Gastrocnemius medialis (tissue), 4 donors: Measurements from ENCODE around the gene OPRM1. TPM values are rescaled to one million over a fixed set of nuclear protein-coding genes. Genes with fewer than 3 reads are reported as not detected.

ENCODE experiments used
- ATAC-seq, 2 donors: fragments of 150-250 bp; one replicate each; pipeline ENCODE4 v1.9.1; 2016
- DNase-seq, 2 donors: peaks; one replicate each; pipeline ENCODE4 v3.0.0-alpha.2; 2019
- H3K27ac ChIP-seq, 4 donors: fragments of 200-600 bp; sonication (generic); 1 replicate in 1 of 4; 2 replicates in 3 of 4; pipeline ENCODE4 v1.5.1; 2016 to 2018; ENCODE audit warnings: mild to moderate bottlenecking in 2 of 4, moderate library complexity in 1 of 4
- H3K27me3 ChIP-seq, 3 donors: fragments of 200-600 bp; sonication (generic) in 2 of 3; 1 replicate in 1 of 3; 2 replicates in 2 of 3; pipeline versions ENCODE4 v1.5.1 to v1.6.0; 2016 to 2019; ENCODE audit warnings: mild to moderate bottlenecking in 1 of 3, moderate library complexity in 1 of 3
- H3K36me3 ChIP-seq, 2 donors: fragments of 200-600 bp; sonication (generic) in 1 of 2; one replicate each; pipeline ENCODE4 v1.5.1; 2017 to 2018
- H3K4me1 ChIP-seq, 2 donors: fragments of 200-600 bp; sonication (generic) in 1 of 2; one replicate each; pipeline ENCODE4 v1.5.1; 2016 to 2017; ENCODE audit warnings: mild to moderate bottlenecking in 2 of 2
- H3K4me3 ChIP-seq, 4 donors: fragments of 200-600 bp; sonication (generic) in 3 of 4; 1 replicate in 1 of 4; 2 replicates in 3 of 4; pipeline ENCODE4 v1.5.1; 2016 to 2019; ENCODE audit warnings: mild to moderate bottlenecking in 2 of 4
- H3K9me3 ChIP-seq, 3 donors: fragments of 200-600 bp; sonication (generic) in 2 of 3; 1 replicate in 1 of 3; 2 replicates in 2 of 3; pipeline ENCODE4 v1.5.1; 2016 to 2019
- POLR2A ChIP-seq, 2 donors: fragments of 450-650 bp; IDR thresholded peaks; one replicate each; pipeline ENCODE4 v1.6.1; 2017; ENCODE audit warnings: antibody characterized with exemption in 2 of 2, mild to moderate bottlenecking in 2 of 2, moderate library complexity in 2 of 2
- in situ Hi-C, 4 donors: fragments of 200-750 bp; cut with MboI; loops; one replicate each; pipeline versions ENCODE4 v1.15.0 to v1.8.0; 2017; ENCODE audit warnings: low sequenced_read_pairs in 4 of 4
- intact Hi-C: fragments of 100-400 bp; cut with DNase I; formaldehyde crosslinking; loops from one replicate; pipeline ENCODE4 v1.15.1; 2023; ENCODE audit warnings: low total_unique reads
- total RNA-seq, 4 donors: library from RNA; depleted of rRNA; stranded (reverse); fragments of >200 nt; gene quantifications; one replicate each; pipeline versions ENCODE4 v1.1.0 to v1.2.3, GENCODE V29; 2016
- TF ChIP-seq, protein P1 (sequence below), 5 experiments: fragments of 450-650 bp in 3 of 5; fragments of 200-600 bp in 2 of 5; sonication (generic) in 2 of 5; IDR thresholded peaks in 4 of 5; conservative IDR thresholded peaks in 1 of 5; 1 replicate in 4 of 5; 2 replicates in 1 of 5; pipeline ENCODE4 v1.5.1; 2016 to 2019; ENCODE audit warnings: antibody characterized with exemption in 5 of 5, mild to moderate bottlenecking in 3 of 5, moderate library complexity in 3 of 5

OPRM1 gene
- total RNA-seq, 4 donors from 2014 or later = not detected

DNA sequence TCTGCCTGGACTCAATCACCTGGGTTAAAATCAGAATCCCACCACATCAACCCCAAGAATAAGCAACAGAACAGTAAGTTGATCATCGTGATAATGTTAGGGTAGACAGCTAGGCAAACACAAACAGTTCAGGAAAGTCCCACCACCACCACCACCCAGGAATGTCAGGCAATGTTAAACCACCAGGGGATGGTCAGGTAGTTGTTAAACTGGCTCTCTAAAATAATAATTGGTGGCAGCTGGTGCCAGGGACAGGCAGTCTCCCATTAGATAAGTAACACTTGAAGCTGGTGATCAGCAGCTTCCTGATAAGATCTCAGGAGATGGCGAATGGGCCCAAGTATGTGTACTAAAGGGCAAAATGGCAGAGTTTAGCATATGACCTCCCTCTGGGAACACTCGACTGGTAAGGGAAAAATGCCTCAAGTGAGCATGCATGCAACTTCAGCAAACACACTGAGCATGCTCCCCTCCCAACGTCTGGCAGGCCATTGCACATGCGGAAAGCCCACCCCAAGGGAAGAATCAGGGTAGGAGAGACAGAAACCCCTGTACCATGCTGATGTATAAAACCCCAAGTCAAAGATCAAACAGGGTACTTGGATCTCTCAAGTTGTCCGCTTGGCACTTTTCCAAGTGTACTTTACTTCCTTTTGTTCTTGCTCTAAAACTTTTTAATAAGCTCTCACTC is 250.9 kb downstream of the OPRM1 start:
- Histone ChIP-seq H3K9me3 (no peaks in the 10 kb centered on the region), H3K36me3 (no peaks in the 10 kb centered on the region), H3K4me1 (no peaks in the 10 kb centered on the region), H3K27ac (no peak overlapping the region), H3K27me3 (no peaks in the 10 kb centered on the region), H3K4me3 (no peak overlapping the region)
- DNase-seq (no peak), ATAC-seq (no peak)
- no peak for TF ChIP-seq POLR2A (IDR thresholded peaks at IDR 0.05)
- TF ChIP-seq, protein P1, sequence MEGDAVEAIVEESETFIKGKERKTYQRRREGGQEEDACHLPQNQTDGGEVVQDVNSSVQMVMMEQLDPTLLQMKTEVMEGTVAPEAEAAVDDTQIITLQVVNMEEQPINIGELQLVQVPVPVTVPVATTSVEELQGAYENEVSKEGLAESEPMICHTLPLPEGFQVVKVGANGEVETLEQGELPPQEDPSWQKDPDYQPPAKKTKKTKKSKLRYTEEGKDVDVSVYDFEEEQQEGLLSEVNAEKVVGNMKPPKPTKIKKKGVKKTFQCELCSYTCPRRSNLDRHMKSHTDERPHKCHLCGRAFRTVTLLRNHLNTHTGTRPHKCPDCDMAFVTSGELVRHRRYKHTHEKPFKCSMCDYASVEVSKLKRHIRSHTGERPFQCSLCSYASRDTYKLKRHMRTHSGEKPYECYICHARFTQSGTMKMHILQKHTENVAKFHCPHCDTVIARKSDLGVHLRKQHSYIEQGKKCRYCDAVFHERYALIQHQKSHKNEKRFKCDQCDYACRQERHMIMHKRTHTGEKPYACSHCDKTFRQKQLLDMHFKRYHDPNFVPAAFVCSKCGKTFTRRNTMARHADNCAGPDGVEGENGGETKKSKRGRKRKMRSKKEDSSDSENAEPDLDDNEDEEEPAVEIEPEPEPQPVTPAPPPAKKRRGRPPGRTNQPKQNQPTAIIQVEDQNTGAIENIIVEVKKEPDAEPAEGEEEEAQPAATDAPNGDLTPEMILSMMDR (IDR thresholded peaks at IDR 0.05 in 4 of 5, conservative IDR thresholded peaks at IDR 0.05 in 1 of 5) = no peak
- intact Hi-C loops (no loop called here), in situ Hi-C loops (no loop called here)

- ATAC-seq = no peak
- intact Hi-C loops (no loop called here), in situ Hi-C loops (no loop called here)
These were observed 253.0 kb downstream of the OPRM1 start for GRCh38 chr6:154292066-154292465.

DNA sequence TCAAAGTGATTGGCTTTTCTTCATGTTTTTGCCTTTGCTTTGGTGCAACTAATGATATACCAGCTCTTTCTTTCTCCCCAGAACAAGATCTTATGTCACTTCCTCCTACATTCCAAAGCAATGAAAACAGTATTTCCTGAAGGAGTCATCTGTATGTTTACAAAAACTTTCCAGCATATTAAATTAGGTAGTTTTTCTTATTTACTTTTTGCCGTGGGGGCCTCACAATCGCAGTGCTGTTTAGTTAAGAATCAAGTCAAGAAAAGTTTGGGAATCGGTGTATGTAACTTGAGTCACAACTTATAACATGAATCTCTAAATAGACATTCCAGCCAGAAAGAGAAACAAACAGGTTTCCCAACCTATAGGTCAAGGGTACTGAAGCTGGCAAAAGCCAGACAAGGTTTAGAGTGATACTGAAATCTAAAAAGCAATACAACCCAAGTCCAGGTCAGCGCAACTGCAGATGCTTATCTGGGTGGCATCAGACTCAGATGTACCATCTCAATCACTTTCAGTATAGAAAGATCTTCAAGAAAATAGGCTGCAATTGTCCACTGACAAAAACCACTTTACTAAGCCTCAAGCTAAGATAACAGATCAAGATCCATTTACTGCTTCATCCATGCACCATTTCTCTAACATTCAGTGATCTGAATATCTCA is 253.9 kb downstream of the OPRM1 start:
- intact Hi-C loops = no loop called here
- H3K9me3 ChIP-seq = no peaks in the 10 kb centered on the region
- H3K4me1 ChIP-seq = no peaks in the 10 kb centered on the region
- no peaks in the 10 kb centered on the region for H3K36me3 ChIP-seq
- no peak overlapping the region for H3K27ac ChIP-seq
- no peaks in the 10 kb centered on the region for H3K27me3 ChIP-seq
- in situ Hi-C loops = no loop called here
- H3K4me3 ChIP-seq = no peak overlapping the region
- DNase-seq = no peak
- ATAC-seq = no peak
- TF ChIP-seq, protein P1 (IDR thresholded peaks at IDR 0.05 in 4 of 5, conservative IDR thresholded peaks at IDR 0.05 in 1 of 5) = no peak

More at GRCh38 chr6:154292066-154292465, 253.0 kb downstream of the OPRM1 start:
- no peaks in the 10 kb centered on the region for H3K36me3 ChIP-seq
- DNase-seq = no peak
- H3K27me3 ChIP-seq = no peaks in the 10 kb centered on the region
- no peak overlapping the region for H3K27ac ChIP-seq
- no peak for TF ChIP-seq POLR2A (IDR thresholded peaks at IDR 0.05)
- TF ChIP-seq, protein P1 (IDR thresholded peaks at IDR 0.05 in 4 of 5, conservative IDR thresholded peaks at IDR 0.05 in 1 of 5) = no peak
- H3K9me3 ChIP-seq = no peaks in the 10 kb centered on the region
- no peaks in the 10 kb centered on the region for H3K4me1 ChIP-seq
- no peak overlapping the region for H3K4me3 ChIP-seq

- DNase-seq (no peak), ATAC-seq (no peak)
- Histone ChIP-seq H3K9me3 (no peaks in the 10 kb centered on the region), H3K27me3 (no peaks in the 10 kb centered on the region), H3K36me3 (no peaks in the 10 kb centered on the region), H3K27ac (no peak overlapping the region), H3K4me1 (no peaks in the 10 kb centered on the region), H3K4me3 (no peak overlapping the region)
- TF ChIP-seq, protein P1 (IDR thresholded peaks at IDR 0.05 in 4 of 5, conservative IDR thresholded peaks at IDR 0.05 in 1 of 5) = no peak
- no peak for TF ChIP-seq POLR2A (IDR thresholded peaks at IDR 0.05)
- in situ Hi-C loops = no loop called here
- intact Hi-C loops = no loop called here
These were observed 256.7 kb downstream of the OPRM1 start for GRCh38 chr6:154295733-154296132.
